Osteoblast (primary cell): ENCODE results near the gene PXMP4. TPM values are rescaled to one million over a fixed set of nuclear protein-coding genes. Genes with fewer than 3 reads are reported as not detected.

Source experiments
- DNase-seq: peaks from one replicate; pipeline ENCODE4 v3.0.0; 2011; ENCODE audit warnings: low spot score, mixed read lengths; ENCODE audit not compliant: insufficient read length; ENCODE audit errors: missing footprints
- H2AFZ ChIP-seq: 2 replicates; pipeline ENCODE4 v1.6.0; 2011; ENCODE audit warnings: mild to moderate bottlenecking, low read length
- H3K27ac ChIP-seq: 2 replicates; pipeline ENCODE4 v1.5.1; 2011; ENCODE audit warnings: mild to moderate bottlenecking, low read depth, low read length, moderate library complexity
- H3K27me3 ChIP-seq: 2 replicates; pipeline ENCODE4 v1.6.0; 2012; ENCODE audit warnings: mild to moderate bottlenecking, control low read depth, inconsistent platforms, low read length, moderate library complexity; ENCODE audit not compliant: insufficient read depth
- H3K36me3 ChIP-seq: 2 replicates; pipeline ENCODE4 v1.5.1; 2011; ENCODE audit warnings: mild to moderate bottlenecking, low read length, control low read depth, moderate library complexity; ENCODE audit not compliant: insufficient read depth
- H3K4me1 ChIP-seq: 2 replicates; pipeline ENCODE4 v1.5.1; 2011; ENCODE audit warnings: mild to moderate bottlenecking, low read length, control low read depth, moderate library complexity; ENCODE audit not compliant: insufficient read depth
- H3K4me2 ChIP-seq: 2 replicates; pipeline ENCODE4 v1.6.0; 2011; ENCODE audit warnings: mild to moderate bottlenecking, low read length; ENCODE audit not compliant: insufficient read depth
- H3K4me3 ChIP-seq: fragments of 200-600 bp; sonication (generic); 3 replicates; pipeline ENCODE4 v1.5.1; 2012; ENCODE audit warnings: mild to moderate bottlenecking, low read length, inconsistent platforms; ENCODE audit not compliant: insufficient read depth
- H3K79me2 ChIP-seq: 2 replicates; pipeline ENCODE4 v1.6.0; 2012; ENCODE audit warnings: mild to moderate bottlenecking, low read length, control low read depth, inconsistent platforms; ENCODE audit not compliant: insufficient read depth
- H3K9me3 ChIP-seq: 2 replicates; pipeline ENCODE4 v1.5.1; 2011; ENCODE audit warnings: low read depth, low read length, control low read depth
- H4K20me1 ChIP-seq: 2 replicates; pipeline ENCODE4 v1.6.0; 2012; ENCODE audit warnings: mild to moderate bottlenecking, low read length, control low read depth; ENCODE audit not compliant: insufficient read depth
- CTCF ChIP-seq: IDR thresholded peaks from 2 replicates; pipeline ENCODE4 v1.5.1; 2011; ENCODE audit warnings: mild to moderate bottlenecking, low read depth, low read length, moderate library complexity; ENCODE audit errors: extremely low read depth
- total RNA-seq: library from RNA; depleted of rRNA; stranded (reverse); fragments of >200 nt; gene quantifications from 2 replicates; pipeline ENCODE4 v1.2.3, GENCODE V29; 2012

The PXMP4 gene
- total RNA-seq, 1 donor = 5.1 TPM

DNA sequence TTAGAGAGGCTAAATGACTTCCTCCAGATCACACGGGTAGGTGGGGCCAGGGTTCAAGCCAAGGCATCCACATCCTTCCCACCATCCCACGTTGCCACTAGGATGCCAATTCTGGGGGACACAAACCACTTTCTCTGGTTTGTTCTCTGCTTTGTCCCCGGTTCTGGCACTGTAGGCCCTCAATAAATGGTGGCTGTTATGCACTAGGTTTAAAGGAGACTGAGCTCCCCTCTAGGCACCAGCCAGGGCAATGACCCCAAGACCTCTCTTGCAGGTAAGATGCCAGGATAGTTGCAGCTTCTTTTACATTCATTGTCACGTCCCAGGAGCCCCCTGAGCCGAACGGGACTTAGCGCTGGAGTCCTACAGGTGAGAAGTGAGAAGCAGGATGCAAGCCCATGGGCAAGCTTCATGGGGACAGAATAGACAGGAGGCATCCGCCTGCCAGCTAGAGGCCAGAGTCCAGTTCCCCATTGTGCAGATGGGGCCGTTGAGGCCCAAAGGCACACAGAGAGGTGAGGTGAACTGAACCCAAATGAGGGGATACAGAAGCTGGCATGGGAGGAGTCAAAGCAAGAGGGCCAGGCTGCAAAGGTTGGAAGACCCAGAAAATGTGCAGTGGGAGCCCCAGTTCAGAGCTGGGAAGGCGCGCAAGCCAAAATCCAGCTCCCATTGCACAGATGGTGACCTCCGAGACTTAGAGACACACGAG, 677 bp downstream of the PXMP4 start:
- no peak for DNase-seq
- H3K36me3 ChIP-seq = no peaks in the 10 kb centered on the region
- peak overlapping the region; percentile 64 for H3K27ac ChIP-seq

DNA sequence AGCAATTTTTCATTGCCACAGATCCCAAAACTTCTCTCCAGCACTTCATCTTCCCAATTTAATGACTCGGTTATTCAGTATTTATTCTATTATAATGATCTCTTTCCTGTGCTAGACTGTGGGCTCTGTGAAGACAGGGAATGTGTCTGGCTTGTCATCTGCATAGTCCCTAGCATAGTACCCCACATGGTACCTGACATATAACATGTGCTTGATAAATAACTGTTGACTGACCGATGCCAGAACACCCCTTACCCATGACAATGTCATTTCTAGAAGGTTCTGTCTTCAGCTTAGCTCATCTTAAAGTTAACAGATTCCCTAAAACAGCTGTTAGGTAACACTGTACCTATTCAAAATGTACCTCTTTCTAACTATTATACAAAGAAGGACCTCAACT, 3.6 kb downstream of the PXMP4 start:
- Histone ChIP-seq H3K79me2 (peaks cover 7% of the 10 kb centered on the region), H3K4me2 (no peak overlapping the region), H3K9me3 (no peaks in the 10 kb centered on the region), H3K4me1 (peaks cover 6% of the 10 kb centered on the region), H4K20me1 (no peaks in the 10 kb centered on the region), H3K4me3 (no peak overlapping the region), H3K27ac (no peak overlapping the region), H3K27me3 (no peaks in the 10 kb centered on the region), H2AFZ (no peak overlapping the region), H3K36me3 (peaks cover 3% of the 10 kb centered on the region)
- no peak for DNase-seq
- TF ChIP-seq CTCF = no peak

More for the DNA sequence above, 677 bp downstream of the PXMP4 start:
- H4K20me1 ChIP-seq = no peaks in the 10 kb centered on the region
- no peak for TF ChIP-seq CTCF
- H3K79me2 ChIP-seq = peaks cover 7% of the 10 kb centered on the region
- H3K4me2 ChIP-seq = peak overlapping the region; percentile 96
- H3K4me3 ChIP-seq = peak overlapping the region; percentile 88
- peaks cover 6% of the 10 kb centered on the region for H3K4me1 ChIP-seq
- no peaks in the 10 kb centered on the region for H3K9me3 ChIP-seq
- H3K27me3 ChIP-seq = no peaks in the 10 kb centered on the region
- peak overlapping the region; percentile 97 for H2AFZ ChIP-seq

DNA sequence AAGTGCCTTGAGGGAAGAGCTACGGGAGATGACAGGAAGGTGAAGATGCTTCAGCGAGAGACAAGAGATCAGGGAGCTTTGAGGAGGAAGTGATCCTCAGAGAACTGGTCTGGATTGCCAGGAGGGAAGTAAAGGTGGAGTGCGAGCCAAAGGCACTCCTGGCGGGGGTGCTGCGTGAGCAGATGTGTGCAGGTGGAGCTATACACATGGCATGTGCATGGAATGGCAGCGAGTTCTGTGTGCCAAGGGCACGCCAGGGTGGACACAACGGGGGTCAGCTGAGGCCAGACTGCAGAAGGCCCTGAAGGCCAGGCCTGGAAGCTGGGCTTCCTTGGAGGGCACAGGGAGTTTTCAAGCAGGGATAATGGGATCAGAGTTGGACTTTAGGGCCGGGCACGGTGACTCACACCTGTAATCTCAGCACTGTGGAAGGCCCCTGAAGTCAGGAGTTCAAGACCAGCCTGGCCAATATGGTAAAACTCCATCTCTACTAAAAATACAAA, 6.2 kb downstream of the PXMP4 start:
- Histone ChIP-seq H2AFZ (no peak overlapping the region), H4K20me1 (no peaks in the 10 kb centered on the region), H3K27ac (no peak overlapping the region), H3K27me3 (no peaks in the 10 kb centered on the region), H3K36me3 (peaks cover 12% of the 10 kb centered on the region), H3K4me3 (no peak overlapping the region), H3K4me1 (no peaks in the 10 kb centered on the region), H3K4me2 (no peak overlapping the region), H3K79me2 (no peaks in the 10 kb centered on the region), H3K9me3 (no peaks in the 10 kb centered on the region)
- TF ChIP-seq CTCF = no peak
- no peak for DNase-seq

GRCh38 chr20:33711446-33711738, 8.7 kb downstream of the PXMP4 start:
- TF ChIP-seq CTCF = no peak
- peak; percentile 27 for DNase-seq

More at GRCh38 chr20:33711446-33711738, 8.7 kb downstream of the PXMP4 start:
- no peaks in the 10 kb centered on the region for H3K4me1 ChIP-seq
- H3K36me3 ChIP-seq = peaks cover 18% of the 10 kb centered on the region
- H3K27ac ChIP-seq = no peak overlapping the region
- no peak overlapping the region for H3K4me2 ChIP-seq
- no peak overlapping the region for H3K4me3 ChIP-seq
- H2AFZ ChIP-seq = no peak overlapping the region
- H3K79me2 ChIP-seq = no peaks in the 10 kb centered on the region
- H3K27me3 ChIP-seq = no peaks in the 10 kb centered on the region
- H3K9me3 ChIP-seq = no peaks in the 10 kb centered on the region
- H4K20me1 ChIP-seq = no peaks in the 10 kb centered on the region
